HG03558 (cell line): ENCODE data around the gene NEK5.
A peak's percentile ranks its signal among the peaks of the same experiment; 100 is the strongest.

Experiments
- ATAC-seq: cut with Tn5 transposase; IDR thresholded peaks from one replicate; pipeline ENCODE4 v1.9.1; 2021; ENCODE audit warnings: moderate number of reproducible peaks; ENCODE audit not compliant: unreplicated experiment; ENCODE audit errors: extremely low read depth

The NEK5 gene

DNA sequence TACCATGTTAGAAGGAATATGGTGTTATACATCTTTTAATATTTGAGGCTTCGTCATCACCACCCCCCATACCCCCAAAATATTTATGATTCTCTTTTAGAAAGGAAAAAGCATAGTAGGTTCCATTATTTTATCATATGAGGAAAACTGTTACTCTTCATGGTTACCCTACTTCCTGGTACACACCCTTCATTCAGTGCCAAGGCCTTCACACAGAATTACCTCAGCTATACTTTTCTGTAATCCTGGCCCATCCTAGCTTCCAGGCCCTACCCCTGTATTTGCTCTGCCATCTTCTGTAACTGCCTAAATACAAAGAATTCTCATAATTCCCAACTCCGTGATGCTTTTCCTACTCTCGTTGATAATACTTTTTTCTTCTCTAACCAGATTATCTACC lies 108.7 kb downstream of the NEK5 start:
- ATAC-seq = no peak

DNA sequence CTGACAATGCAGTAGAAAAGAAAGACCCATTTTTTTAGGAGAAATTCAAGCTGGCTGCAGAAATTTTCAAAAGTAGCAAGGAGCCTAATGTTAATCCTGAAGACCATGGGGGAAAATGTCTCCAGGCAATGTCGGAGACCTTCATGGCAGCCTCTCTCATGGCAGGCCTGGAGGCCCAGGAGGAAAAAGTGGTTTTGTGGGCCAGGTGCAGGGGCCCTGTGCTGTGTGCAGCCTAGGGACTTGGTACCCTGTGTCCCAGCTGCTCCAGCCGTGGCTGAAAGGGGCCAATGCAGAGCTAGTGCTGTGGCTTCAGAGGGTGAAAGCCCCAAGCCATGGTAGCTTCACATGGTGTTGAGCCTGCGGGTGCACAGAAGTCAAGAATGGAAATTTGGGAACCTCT lies 112.6 kb downstream of the NEK5 start:
- no peak for ATAC-seq

DNA sequence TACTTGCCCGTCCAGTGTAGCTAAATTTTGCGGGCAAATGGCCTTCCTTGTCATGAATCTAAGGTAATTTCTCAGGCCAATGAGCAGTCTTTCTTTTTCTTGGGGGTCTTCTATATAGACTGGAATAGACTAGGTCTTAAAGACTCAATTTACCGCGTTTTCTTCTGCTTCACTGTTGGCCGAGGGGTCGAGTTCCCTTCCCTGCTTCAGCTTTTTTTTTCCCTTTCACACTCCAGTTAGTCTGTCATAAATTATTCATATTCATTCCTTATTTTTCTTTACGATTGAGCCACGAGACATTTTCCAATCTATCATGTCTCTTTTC lies 116.4 kb downstream of the NEK5 start:
- no peak for ATAC-seq

DNA sequence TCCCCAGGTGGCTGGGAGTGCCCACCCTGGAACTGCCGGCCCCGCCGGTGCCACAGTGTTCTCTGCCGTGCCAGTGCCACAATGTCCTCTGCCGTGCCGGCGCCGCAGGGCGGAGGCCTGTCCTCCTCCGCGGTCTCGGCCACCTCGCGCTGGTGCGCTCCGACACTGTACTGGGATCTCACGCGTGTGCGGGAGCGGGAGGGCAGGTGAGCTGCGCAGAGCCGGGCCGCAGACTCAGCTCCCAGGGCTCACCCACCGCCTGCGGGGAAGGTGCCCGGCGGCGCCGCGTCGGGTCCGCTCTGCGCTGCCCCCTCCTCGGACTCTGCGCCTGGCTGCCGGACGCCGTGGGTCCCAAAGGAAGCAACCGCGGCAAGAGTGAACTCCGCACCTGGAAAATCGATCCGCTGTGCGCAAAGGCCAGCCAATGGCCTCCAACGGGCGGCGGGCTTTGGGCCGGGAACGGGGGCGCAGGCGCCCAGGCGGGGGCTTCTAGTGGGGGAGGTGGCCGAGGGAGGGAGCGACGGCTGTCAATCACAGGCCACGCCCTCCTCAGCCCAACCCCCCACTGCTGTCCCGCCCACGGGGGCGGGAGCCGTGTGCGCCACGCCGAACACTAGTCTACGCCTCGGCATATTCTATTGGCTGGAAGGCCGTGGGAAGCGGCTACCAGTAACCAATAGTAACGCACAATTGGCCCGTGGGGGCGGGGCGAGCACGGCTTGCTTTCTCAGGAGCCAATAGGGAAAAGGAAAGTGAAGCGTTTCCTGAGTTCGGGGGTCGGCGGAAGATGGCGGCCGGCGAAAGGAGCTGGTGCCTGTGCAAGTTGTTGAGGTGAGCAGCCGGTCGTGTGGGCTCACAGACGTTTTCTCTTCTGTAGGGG lies 117.0 kb downstream of the NEK5 start, which contains the start of gene ALG11:
TSS of gene ALG11 (plus strand) at position 767 of the 880 bp plus-strand sequence. CDS start at position 788, 21 bp downstream.
- ATAC-seq = peak; percentile 100

DNA sequence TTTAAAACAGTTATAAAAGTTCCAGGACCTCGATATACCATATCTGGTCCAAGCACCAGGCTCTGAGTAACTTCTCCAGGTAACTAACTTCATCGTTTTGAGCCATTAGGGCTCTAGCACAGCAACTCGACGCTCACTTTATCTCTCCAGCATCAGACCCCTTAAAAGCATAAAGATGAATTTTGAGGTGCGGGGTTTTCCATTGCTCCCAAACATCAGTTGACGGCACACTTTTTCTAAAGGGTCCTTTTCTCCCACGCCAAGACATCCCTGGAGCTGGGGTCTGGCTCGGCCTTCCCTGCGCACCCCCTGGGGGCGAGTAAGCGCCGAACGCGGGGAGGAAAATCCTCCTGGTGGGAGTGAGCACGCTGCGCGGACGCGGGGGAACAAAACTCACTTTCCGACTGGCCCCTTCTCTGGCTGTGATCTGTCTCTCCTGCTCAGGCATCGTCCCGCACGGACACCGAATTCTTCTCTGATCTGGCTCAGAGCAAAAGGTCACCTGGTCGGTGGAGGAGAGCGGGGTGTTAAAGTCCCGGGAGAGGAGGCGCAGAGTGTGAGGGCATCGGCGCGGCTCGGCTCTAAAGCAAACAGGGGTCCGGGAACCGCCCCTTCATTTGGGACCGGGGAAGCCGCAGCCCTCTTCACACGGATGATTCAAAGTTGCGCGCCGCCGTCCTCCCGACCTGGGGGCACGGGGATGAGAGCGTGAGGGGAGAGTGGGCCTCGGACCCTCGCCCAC lies 117.8 kb downstream of the NEK5 start, which contains the start of gene ATP7B:
TSS of gene ATP7B (minus strand) at position 561 of the 742 bp plus-strand sequence. CDS start at position 448, 113 bp downstream.
- ATAC-seq = no peak

DNA sequence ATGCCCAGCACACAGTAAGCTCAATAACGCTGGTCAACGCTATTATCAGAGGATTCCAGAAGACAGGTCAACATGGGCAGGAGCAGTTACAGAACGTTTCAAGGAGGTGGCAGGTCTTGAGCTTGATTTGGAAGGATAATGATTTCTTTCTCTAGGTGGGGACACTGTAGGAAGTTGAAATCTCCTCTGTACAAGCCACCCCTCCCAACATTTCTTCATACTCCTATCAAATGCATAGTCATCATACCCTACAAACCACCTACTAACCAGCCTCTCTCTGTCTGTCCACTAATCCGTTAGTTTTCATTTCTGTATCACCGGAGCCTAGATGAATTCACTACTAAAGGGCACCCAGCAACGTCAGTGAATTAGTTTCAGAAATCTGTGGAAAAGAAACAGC lies 118.9 kb downstream of the NEK5 start:
- no peak for ATAC-seq

DNA sequence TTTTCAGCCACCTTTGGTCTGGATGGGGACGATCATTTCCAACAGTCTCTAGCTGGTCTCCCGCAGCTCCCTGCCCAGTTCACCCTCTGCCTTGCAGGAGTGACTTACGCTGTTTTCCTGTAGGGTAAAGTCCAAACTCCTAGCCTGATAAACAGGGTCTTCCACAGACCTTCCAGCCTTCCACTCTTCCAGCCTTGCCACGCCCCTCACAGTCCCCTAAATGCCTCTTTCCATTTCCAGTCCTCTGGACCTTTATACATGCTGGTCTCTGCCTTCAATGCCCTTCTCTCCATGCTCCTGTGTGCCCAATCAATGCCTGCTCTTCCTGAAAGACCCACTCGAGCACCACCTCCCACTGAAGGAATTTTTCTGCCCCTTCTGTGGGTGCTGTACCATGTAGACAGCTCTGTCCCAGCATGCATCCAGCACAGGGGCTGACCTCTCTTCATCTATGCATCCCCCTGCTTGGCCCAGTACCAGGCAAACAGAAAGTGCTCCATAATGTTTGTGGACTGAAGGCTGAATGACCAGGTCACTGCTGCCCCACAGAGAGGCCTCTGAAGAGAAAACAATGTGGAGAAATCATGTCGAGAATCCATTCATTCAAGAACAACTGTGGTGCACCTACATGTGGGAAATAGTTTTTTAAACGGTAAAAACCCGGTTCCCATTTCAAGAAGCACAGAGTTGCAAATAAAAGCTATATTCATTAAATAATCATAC lies 122.2 kb downstream of the NEK5 start:
- ATAC-seq = no peak

DNA sequence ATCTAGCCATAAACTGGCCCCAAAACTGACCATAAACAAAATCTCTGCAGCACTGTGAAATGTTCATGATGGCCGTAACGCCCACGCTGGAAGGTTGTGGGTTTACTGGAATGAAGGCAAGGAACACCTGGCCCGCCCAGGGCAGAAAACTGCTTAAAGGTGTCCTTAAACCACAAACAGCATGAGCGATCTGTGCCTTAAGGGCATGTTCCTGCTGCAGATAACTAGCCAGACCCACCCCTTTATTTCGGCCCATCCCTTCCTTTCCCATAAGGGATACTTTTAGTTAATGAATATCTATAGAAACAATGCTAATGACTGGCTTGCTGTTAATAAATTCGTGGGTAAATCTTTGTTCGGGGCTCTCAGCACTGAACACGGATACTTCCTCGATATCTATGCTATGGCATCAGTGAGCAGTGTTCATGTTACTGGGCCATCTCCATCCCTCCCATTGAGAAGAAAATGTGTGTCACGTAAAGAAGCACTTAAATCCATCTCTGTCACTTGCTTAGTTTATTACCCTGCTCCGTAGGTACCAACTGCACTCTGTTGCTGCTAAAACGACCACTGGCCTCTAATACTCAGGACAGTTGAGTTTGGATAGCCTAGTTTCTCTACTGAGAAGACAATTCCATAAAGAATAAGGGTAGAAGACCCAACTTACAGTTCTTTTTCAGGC lies 122.9 kb downstream of the NEK5 start:
- ATAC-seq = no peak

DNA sequence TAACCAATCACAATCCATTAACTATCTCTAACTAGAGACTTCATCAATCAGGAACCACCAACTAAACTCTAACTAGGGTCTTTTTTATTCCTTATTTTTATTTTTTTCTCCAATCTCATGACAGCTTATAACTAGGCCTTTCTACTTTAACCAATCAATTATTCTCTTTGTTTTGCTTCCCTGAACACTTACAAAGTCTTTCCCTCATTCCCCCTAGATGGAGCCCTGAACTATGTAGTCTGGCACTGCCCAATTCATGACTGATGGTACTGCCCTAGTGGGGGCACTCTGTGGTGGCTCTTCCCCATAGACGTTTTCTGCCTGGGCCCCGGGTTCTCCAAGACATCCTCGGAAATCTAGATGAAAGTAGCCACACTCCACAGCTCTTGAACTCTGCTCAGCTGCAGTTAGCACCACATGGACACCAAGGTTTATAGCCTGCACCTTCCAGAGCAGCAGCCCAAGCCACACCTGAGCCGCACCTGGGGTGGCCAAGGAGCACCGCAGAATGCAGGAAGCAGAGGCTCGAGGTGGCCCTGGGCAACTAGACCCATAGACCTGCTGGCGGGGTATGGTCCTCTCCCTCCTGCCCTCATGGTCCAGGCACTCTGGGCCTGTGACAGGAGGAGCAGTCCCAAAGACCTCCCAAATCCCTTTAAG lies 124.2 kb downstream of the NEK5 start:
- ATAC-seq = no peak

DNA sequence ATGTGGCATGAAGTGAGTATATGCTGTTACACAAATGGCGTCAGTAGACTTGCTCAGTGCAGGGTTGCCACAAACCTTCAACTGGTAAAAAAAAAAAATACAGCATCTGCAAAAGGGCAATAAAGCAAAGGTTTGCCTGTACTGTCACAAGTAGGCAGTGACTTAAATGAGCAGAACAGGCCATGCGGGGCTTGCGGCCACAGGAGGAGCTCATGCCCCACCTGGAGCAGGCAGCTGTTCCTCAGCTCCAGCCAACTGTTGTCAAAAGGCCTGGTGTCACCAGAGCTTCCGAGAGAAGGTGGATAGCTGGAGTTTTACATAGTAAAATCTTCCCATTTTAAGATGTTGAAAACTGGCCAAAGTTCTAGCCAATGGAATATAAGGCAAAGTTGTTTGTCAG lies 125.3 kb downstream of the NEK5 start:
- ATAC-seq = no peak

DNA sequence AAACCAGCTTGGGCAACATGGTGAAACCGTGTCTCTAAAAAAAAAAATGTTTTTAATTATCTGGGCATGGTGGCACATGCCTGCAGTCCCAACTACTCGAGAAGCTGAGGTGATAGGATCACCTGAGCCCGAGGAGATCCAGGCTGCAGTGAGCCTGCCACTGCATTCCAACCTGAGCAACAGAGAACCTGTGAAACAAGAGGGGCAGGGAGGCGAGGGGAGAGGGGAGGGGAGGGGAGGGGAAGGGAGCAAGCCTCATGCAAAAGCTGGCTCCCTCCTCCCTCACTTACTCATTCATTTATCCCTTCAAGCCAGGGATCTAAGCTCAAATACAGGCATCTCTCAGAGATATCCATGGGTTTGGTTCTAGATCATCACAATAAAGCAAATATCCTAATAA lies 126.5 kb downstream of the NEK5 start:
- no peak for ATAC-seq

DNA sequence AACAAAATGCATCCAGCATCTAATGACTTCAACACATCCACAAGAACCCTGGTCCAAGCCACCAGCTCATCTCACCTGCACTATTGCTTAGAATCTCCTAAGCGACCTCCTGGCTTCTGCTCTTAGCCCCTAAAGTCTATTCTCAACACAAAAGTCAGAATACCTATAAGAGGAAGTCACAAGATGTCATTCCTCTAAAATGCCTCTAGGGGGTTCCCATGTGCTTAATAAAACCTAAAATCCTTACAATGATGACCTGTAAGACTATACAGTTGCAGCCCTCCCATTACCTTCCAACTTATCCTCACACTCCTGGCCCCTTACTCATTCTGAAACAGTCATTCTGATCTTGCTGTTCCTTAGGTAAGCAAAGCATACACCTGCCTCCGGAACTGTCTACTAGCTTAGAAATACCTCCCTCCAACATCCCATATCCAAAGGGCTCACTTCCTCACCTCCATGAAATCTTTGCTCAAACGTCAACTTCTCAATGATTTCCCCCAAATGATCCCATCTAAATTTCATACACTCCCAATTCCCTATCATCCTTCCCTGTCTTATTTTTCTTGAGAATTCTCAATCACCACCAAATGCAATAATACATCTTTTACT lies 127.6 kb downstream of the NEK5 start:
- ATAC-seq = no peak

DNA sequence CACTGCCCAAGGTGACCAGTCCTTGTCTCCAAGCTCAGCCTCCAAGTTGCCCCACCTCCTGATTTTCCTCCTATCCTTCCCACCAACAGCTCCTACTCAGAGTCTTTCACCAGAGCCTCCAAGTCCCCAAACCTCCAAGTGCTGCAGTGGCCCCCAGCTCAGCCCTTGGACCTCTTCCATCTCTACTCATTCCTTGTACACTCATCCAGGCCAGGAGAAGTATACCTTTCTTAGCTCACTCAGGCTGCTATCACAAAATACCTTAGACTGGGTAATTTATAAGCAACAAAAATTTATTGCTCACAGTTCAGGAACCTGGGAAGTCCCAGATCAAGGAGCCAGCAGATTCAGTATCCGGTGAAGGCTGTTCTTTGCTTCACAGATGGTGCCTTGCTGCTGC lies 129.0 kb downstream of the NEK5 start:
- no peak for ATAC-seq

DNA sequence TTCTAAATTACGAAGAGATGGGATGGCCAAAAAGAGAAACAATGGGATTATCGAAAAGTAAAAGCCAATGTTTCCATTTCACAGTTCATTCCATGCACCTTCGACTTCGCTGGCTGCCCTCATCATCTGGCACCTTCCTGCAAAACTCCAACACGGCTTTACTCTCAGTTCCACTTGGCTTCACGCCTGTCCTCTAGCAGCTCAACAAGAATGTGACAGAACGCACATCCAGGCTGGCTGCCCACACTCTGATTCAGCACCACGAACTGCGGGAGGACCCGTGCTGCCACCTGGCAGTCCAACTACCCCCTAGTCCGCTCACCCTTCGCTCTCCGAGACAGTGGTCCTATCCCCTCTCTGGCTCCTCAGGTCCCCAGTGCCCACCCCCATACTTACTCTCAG lies 129.4 kb downstream of the NEK5 start:
- ATAC-seq = no peak

DNA sequence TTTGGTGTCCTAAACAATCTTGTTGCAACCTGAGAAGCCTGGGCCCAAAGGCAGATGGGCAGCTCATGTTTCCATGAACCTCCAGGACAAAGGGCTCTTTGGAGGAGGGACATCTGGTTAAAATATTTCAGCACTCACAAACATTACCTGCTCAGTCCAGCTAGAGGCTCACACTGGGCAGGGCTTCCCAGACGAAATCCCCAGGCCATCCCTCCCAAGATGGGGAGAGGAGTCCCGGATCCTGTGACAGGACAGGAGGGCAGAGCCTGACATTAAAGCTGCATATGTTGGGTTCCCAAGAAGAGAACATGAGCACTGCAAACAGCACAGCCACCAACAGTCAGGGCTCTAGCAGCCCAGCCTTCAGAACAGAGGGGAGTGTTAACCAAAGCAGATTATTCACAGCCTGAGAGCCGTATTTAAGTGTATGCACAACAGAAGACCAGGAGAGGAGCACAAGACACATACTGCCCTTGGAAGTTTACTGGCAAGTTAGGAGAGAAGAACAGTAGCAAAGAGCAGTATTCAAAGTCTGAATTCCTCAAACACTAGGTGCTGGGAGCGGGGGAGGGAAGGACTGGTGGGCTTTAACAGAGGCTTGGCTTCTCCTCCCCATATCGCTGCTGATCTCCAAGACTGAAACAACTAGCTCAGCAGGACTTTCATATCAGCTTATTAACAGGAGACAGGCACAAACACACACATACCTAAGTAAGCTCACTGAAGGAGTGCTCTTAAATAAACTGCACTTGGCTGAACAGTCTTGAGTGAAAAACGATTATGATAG lies 130.0 kb downstream of the NEK5 start:
- no peak for ATAC-seq

DNA sequence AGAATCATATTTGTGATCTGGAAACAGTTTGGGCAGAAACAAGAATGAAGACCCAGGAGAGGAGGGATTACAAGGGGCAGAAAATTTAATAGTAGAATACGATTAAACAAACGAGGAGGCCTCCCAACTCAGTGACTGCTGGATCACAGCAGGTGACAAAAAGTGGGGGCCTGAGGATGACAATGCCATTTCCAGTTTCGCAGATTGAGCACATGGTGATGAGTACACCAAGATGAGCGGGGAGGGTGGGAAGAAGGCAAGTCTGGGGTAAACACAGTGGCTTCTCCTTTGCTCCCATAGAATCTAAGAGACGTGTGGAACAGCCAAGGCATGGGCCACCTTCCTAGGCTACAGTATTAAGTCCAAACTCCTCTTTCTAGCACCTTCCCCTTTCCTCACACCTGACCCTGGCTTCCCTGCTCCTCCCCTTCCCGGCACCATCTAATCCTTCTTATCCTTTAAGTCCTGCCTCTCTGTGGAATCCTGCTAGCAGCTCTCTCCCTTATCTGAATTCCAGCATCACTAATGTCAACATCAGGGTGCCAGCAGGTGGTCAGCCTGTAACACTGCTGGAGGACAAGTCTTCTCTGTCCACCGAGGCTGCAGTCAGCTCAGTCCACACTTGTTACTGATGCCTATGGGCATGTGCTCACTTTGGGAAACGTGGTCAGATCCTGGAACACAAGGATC lies 131.1 kb downstream of the NEK5 start:
- no peak for ATAC-seq

DNA sequence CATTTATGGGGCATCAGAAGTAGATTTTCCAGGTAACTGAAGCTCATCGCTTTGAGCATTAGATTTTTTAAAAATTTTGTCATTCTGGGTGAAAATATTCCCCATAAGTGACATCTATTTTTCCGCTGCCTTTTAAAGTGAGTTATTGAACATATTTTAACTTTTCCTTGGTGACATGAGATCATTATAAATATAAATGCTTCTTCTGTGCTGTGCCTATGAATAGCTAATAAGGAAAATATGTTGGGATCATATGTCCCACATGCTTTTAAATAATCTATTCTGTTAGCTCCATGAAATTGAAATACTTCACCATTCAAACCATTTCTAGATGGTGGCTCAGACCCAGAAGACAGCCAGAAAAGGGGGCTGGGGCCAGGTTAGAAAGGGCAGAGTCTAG lies 131.7 kb downstream of the NEK5 start:
- ATAC-seq = no peak

DNA sequence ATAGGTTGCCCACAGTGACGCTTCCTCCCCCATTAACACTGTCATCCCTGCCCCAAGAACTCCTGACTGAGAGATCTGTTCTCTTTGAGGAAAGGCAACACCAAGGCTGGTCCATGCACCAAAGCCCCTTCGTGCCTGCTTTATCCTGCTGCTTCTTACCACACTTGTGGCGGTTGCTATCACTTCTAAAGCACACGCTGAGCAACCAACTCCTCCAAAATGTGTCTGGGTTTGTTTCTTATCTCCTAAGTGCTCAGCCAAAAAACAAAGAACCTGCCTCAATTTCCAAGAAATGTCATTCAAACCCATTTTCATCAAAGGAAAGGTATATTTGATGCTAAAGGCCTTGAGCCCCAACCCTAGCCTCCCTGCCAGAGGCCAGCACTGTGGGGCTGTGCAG lies 132.2 kb downstream of the NEK5 start:
- ATAC-seq = no peak
